IMR-90 (cell line): ENCODE results near the gene TRIP11. TPM values are rescaled to one million over a fixed set of nuclear protein-coding genes. Genes with fewer than 3 reads are reported as not detected.
A peak's percentile ranks its signal among the peaks of the same experiment; 100 is the strongest.

ENCODE experiments used
- ATAC-seq: fragments of 200-7000 bp; cut with Tn5 transposase; 2 replicates; pipeline ENCODE4 v1.9.1; 2020; ENCODE audit warnings: low read depth, mild to moderate bottlenecking, moderate library complexity
- BruUV-seq: library from RNA; stranded (reverse); fragments of 400-500 nt; replicated peaks from 2 replicates; lab custom pipeline; 2021; lab: Mats Ljungman, UMichigan
- CTCF ChIA-PET: fragments of 300-600 bp; formaldehyde crosslinking; extraction: SDS; loops from one replicate; lab custom pipeline; 2021; ENCODE audit warnings: antibody characterized with exemption; lab: Yijun Ruan, JAX
- POLR2A ChIA-PET: fragments of 300-600 bp; sonication (Branson Sonifier 250); formaldehyde crosslinking; loops from one replicate; lab custom pipeline; 2022; ENCODE audit warnings: antibody characterized with exemption; ENCODE audit not compliant: unreplicated experiment; lab: Charles Lee
- DNase-seq: peaks from one replicate; pipeline ENCODE4 v3.0.0; 2013
- H2AFZ ChIP-seq: replicated peaks from 2 replicates; pipeline ENCODE3; 2013; ENCODE audit warnings: low read length, mild to moderate bottlenecking; ENCODE audit not compliant: poor library complexity
- H2AK5ac ChIP-seq: 2 replicates; pipeline ENCODE4 v1.6.1; 2013; ENCODE audit warnings: low read depth, low read length, inconsistent platforms
- H2AK9ac ChIP-seq: replicated peaks from 2 replicates; pipeline ENCODE3; 2013; ENCODE audit warnings: mild to moderate bottlenecking, low read depth, low read length, moderate library complexity; ENCODE audit not compliant: poor library complexity
- H2BK120ac ChIP-seq: 2 replicates; pipeline ENCODE4 v1.6.1; 2013; ENCODE audit warnings: low read depth, low read length, inconsistent platforms
- H2BK15ac ChIP-seq: 3 replicates; pipeline ENCODE4 v1.6.1; 2013; ENCODE audit warnings: low read depth, low read length, inconsistent platforms
- H2BK20ac ChIP-seq: 2 replicates; pipeline ENCODE4 v1.6.1; 2013; ENCODE audit warnings: low read depth, mild to moderate bottlenecking, inconsistent platforms, low read length, moderate library complexity
- H2BK5ac ChIP-seq: 2 replicates; pipeline ENCODE4 v1.6.1; 2013; ENCODE audit warnings: mild to moderate bottlenecking, low read depth, low read length, inconsistent platforms; ENCODE audit not compliant: poor library complexity, severe bottlenecking
- H3K14ac ChIP-seq: replicated peaks from 2 replicates; pipeline ENCODE4 v1.6.1; 2013; ENCODE audit warnings: low read depth, low read length, inconsistent platforms
- H3K18ac ChIP-seq: 2 replicates; pipeline ENCODE4 v1.6.1; 2013; ENCODE audit warnings: low read depth, low read length, control low read depth
- H3K23ac ChIP-seq: 2 replicates; pipeline ENCODE4 v1.6.1; 2013; ENCODE audit warnings: low read depth, low read length, inconsistent platforms
- H3K27ac ChIP-seq: 2 replicates; pipeline ENCODE4 v1.5.1; 2013; ENCODE audit warnings: mild to moderate bottlenecking, control low read depth, low read length; ENCODE audit not compliant: insufficient read depth
- H3K27me3 ChIP-seq: 2 replicates; pipeline ENCODE4 v1.6.1; 2013; ENCODE audit warnings: low read length; ENCODE audit not compliant: control insufficient read depth, insufficient read depth
- H3K36me3 ChIP-seq: 2 replicates; pipeline ENCODE4 v1.6.1; 2013; ENCODE audit warnings: low read length, mixed read lengths; ENCODE audit not compliant: control insufficient read depth, insufficient read depth
- H3K4ac ChIP-seq: 2 replicates; pipeline ENCODE4 v1.6.1; 2013; ENCODE audit warnings: low read depth, low read length, inconsistent platforms
- H3K4me1 ChIP-seq: 2 replicates; pipeline ENCODE4 v1.6.1; 2013; ENCODE audit warnings: low read length, mixed read lengths; ENCODE audit not compliant: control insufficient read depth, insufficient read depth
- H3K4me2 ChIP-seq: 2 replicates; pipeline ENCODE4 v1.6.1; 2013; ENCODE audit warnings: low read depth, mild to moderate bottlenecking, control low read depth, low read length, moderate library complexity
- H3K4me3 ChIP-seq: 2 replicates; pipeline ENCODE4 v1.5.1; 2013; ENCODE audit warnings: low read depth, mild to moderate bottlenecking, control low read depth, low read length, moderate library complexity; ENCODE audit not compliant: insufficient read depth
- H3K56ac ChIP-seq: 2 replicates; pipeline ENCODE4 v1.6.1; 2013; ENCODE audit warnings: low read length, inconsistent platforms; ENCODE audit not compliant: insufficient read depth; ENCODE audit errors: extremely low read depth
- H3K79me1 ChIP-seq, 2 experiments: 2 replicates each; pipeline ENCODE4 v1.6.1; 2013; ENCODE audit warnings: low read length in 2 of 2, inconsistent platforms in 1 of 2, low read depth in 1 of 2
- H3K9ac ChIP-seq: 2 replicates; pipeline ENCODE4 v1.6.1; 2013; ENCODE audit warnings: low read depth, low read length, control low read depth
- H3K9me1 ChIP-seq: 2 replicates; pipeline ENCODE4 v1.6.1; 2013; ENCODE audit warnings: low read length, inconsistent platforms; ENCODE audit not compliant: insufficient read depth
- H3K9me3 ChIP-seq: 2 replicates; pipeline ENCODE4 v1.6.1; 2013; ENCODE audit warnings: low read length; ENCODE audit not compliant: control insufficient read depth, insufficient read depth
- H4K20me1 ChIP-seq: 2 replicates; pipeline ENCODE4 v1.6.1; 2013; ENCODE audit warnings: low read length, inconsistent platforms; ENCODE audit not compliant: insufficient read depth
- H4K5ac ChIP-seq: 2 replicates; pipeline ENCODE4 v1.6.1; 2013; ENCODE audit warnings: mild to moderate bottlenecking, low read depth, low read length, control low read depth
- H4K8ac ChIP-seq, 2 experiments: 2 replicates each; pipeline ENCODE4 v1.6.1; 2013; ENCODE audit warnings: low read depth in 2 of 2, low read length in 2 of 2, control low read depth in 1 of 2, inconsistent platforms in 1 of 2
- H4K91ac ChIP-seq: 2 replicates; pipeline ENCODE4 v1.6.1; 2013; ENCODE audit warnings: low read depth, low read length, inconsistent platforms; ENCODE audit not compliant: insufficient read depth
- CHD1 ChIP-seq: IDR thresholded peaks from 2 replicates; pipeline ENCODE4 v1.6.1; 2012; ENCODE audit warnings: low read depth, low read length, improper control_type of control experiment
- RFX5 ChIP-seq: IDR thresholded peaks from 2 replicates; pipeline ENCODE4 v1.8.0; 2012; ENCODE audit warnings: low read depth, mild to moderate bottlenecking, low read length, moderate library complexity
- WGBS, 2 experiments: methylation state at CpG; one replicate each; pipeline versions ENCODE4 v1.1.5 to v1.1.7; 2013; ENCODE audit warnings: missing lambda C conversion rate in 2 of 2; ENCODE audit not compliant: insufficient read length in 1 of 2; ENCODE audit errors: extremely low coverage in 2 of 2; 5-methylcytosine and 5-hydroxymethylcytosine counted together
- dilution Hi-C: fragments of 300-500 bp; cut with HindIII; formaldehyde crosslinking; loops from one replicate; pipeline ENCODE4 v1.14.3; 2018; ENCODE audit warnings: low sequenced_read_pairs; ENCODE audit not compliant: unreplicated experiment
- in situ Hi-C: fragments of 300-500 bp; cut with MboI; formaldehyde crosslinking; loops from 3 replicates; pipeline ENCODE4 v1.14.3; 2019; ENCODE audit warnings: low sequenced_read_pairs, inconsistent platforms, mixed read lengths
- intact Hi-C: fragments of 100-400 bp; cut with micrococcal nuclease; formaldehyde crosslinking; loops from 2 replicates; pipeline ENCODE4 v1.10.0; 2022
- polyA plus RNA-seq, 3 experiments: library from polyadenylated mRNA; depleted of rRNA; stranded (reverse); fragments of >200 nt; gene quantifications; 2 replicates each; pipeline ENCODE4 v1.2.3, GENCODE V29; 2012; ENCODE audit warnings: low replicate concordance in 1 of 3
- total RNA-seq: library from RNA; depleted of rRNA; stranded (reverse); fragments of >200 nt; gene quantifications from 2 replicates; pipeline ENCODE4 v1.2.3, GENCODE V29; 2012

The TRIP11 gene
- total and polyA plus RNA-seq, 2 of the 4 experiments (the other 2 are of a cell fraction), result 6.8 to 83.5 TPM

- no peak overlapping the region for H2BK20ac ChIP-seq
- H2AK5ac ChIP-seq, result no peak overlapping the region
- H2BK15ac ChIP-seq, result no peak overlapping the region
- no peak overlapping the region for H2BK5ac ChIP-seq
- H2BK120ac ChIP-seq, result no peak overlapping the region
- peak; percentile 11 for DNase-seq
- peaks cover 36% of the 10 kb centered on the region for H4K20me1 ChIP-seq
- H3K27ac ChIP-seq, result no peak overlapping the region
- H3K4me1 ChIP-seq, result peaks cover 6% of the 10 kb centered on the region
- no peak overlapping the region for H2AK9ac ChIP-seq
- no peak overlapping the region for H4K5ac ChIP-seq
- H3K4me2 ChIP-seq, result no peak overlapping the region
- no peaks in the 10 kb centered on the region for H3K27me3 ChIP-seq
- in situ Hi-C loops, result no loop called here
- H3K56ac ChIP-seq, result no peak overlapping the region
- no peak overlapping the region for H3K4me3 ChIP-seq
- ATAC-seq, result peak; percentile 24; the same call in 1 of the 2 replicates
- H3K14ac ChIP-seq, result no peak overlapping the region
- no peak overlapping the region for H3K18ac ChIP-seq
- BruUV-seq, result no TSS peak
- no peak overlapping the region for H3K23ac ChIP-seq
- H4K8ac ChIP-seq, result no peak overlapping the region
- H3K9me3 ChIP-seq, result no peaks in the 10 kb centered on the region
- intact Hi-C loops, result no loop called here
- TF ChIP-seq CHD1 (no peak), RFX5 (no peak)
- no peak overlapping the region for H3K9ac ChIP-seq
- dilution Hi-C loops, result no loop called here
- POLR2A ChIA-PET, result no interaction called here
- CTCF ChIA-PET, result no interaction called here
- peaks cover 54% of the 10 kb centered on the region for H3K36me3 ChIP-seq
- no peak overlapping the region for H2AFZ ChIP-seq
- H4K91ac ChIP-seq, result no peak overlapping the region
- peaks cover 13% of the 10 kb centered on the region; the same call in 1 of the 2 replicates for H3K9me1 ChIP-seq
- peaks cover 9 to 65% of the 10 kb centered on the region in 2 experiments for H3K79me1 ChIP-seq
- no CpG with 5 or more reads among the region's 3 CpGs for WGBS, 2 experiments
- no peak overlapping the region for H3K4ac ChIP-seq
Measured at GRCh38 chr14:91927191-91927590, 112.7 kb downstream of the TRIP11 start.
